Left ventricle myocardium superior (tissue), 1 donor: ENCODE results near the gene OCSTAMP. TPM values are rescaled to one million over a fixed set of nuclear protein-coding genes. Genes with fewer than 3 reads are reported as not detected.

Experiments used
- total RNA-seq: library from RNA; stranded (reverse); fragmentation: NEBNext Ultra II Directional; extraction: Animal tissue kit (Norgen Biotek cat#: 25700); gene quantifications from one replicate; pipeline ENCODE4 v1.2.1, GENCODE V29; 2021
- donor health status: DM: no; HTN: yes; CAD: no; lungs with severe emphysema.

OCSTAMP gene
- total RNA-seq, 1 donor from 2014 or later: not detected

Other genes starting within 250 kb of the OCSTAMP start
- gene CDH22, start 242.2 kb downstream of the OCSTAMP start, total RNA-seq: 2.3 TPM
- 37.1 TPM for gene ELMO2, start 144.0 kb downstream of the OCSTAMP start, total RNA-seq
- 0.52 TPM for gene ZNF334, start 37.1 kb downstream of the OCSTAMP start, total RNA-seq
- 0.12 TPM for gene SLC13A3, start 100.8 kb upstream of the OCSTAMP start, total RNA-seq
- 6.1 TPM for gene TP53RK, start 138.8 kb upstream of the OCSTAMP start, total RNA-seq
- gene SLC2A10, start 159.0 kb upstream of the OCSTAMP start, total RNA-seq: 1.9 TPM